Measurements from ENCODE around the gene HEPACAM.

GRCh38 chr11:124935548-124936514 lies at the start of gene HEPACAM:
- TF ChIP-seq POLR2AphosphoS5 (IDR thresholded peaks at IDR 0.05; ENCODE audit: low read depth, low read length) (no peak), POLR2A (IDR thresholded peaks at IDR 0.05; ENCODE audit: low read depth, low read length) (no peak), TAF1 (IDR thresholded peaks at IDR 0.05; ENCODE audit: borderline replicate concordance, low read depth, low read length) (no peak)

All from GM12892 (cell line).